Measurements from ENCODE around the gene CCDC127.
"Not testable (repeated sequence)": the region's sequence is repeated elsewhere in the genome, so short reads cannot be mapped to it uniquely, and the experiment has no call there.

DNA sequence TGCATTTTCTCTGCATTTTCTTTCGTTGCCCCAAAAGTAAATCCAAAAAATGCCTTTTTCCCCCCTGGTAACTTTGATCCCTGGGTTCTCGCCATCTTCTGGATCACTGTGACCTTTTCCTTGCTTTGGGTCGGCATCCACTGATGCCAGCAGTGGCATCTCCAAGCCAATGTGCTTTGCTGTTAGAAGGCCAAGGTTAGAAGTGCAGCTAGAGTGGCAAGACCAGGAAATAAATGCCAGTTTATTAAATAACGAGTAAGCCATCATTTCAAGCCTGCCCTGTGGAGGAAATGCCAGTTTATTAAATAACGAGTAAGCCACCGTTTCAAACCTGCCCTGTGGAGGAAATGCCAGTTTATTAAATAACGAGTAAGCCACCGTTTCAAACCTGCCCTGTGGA lies 33.6 kb upstream of the CCDC127 start:
- TF ChIP-seq, protein P1, sequence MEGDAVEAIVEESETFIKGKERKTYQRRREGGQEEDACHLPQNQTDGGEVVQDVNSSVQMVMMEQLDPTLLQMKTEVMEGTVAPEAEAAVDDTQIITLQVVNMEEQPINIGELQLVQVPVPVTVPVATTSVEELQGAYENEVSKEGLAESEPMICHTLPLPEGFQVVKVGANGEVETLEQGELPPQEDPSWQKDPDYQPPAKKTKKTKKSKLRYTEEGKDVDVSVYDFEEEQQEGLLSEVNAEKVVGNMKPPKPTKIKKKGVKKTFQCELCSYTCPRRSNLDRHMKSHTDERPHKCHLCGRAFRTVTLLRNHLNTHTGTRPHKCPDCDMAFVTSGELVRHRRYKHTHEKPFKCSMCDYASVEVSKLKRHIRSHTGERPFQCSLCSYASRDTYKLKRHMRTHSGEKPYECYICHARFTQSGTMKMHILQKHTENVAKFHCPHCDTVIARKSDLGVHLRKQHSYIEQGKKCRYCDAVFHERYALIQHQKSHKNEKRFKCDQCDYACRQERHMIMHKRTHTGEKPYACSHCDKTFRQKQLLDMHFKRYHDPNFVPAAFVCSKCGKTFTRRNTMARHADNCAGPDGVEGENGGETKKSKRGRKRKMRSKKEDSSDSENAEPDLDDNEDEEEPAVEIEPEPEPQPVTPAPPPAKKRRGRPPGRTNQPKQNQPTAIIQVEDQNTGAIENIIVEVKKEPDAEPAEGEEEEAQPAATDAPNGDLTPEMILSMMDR (conservative IDR thresholded peaks at IDR 0.05 in 1 of 2, IDR thresholded peaks at IDR 0.05 in 1 of 2; ENCODE audit: extremely low read depth in 1 of 2, insufficient read depth in 1 of 2, low read depth in 1 of 2, low read length in 2 of 2): not testable (repeated sequence)
- not testable (repeated sequence) for TF ChIP-seq EZH2 (IDR thresholded peaks at IDR 0.05; ENCODE audit: borderline replicate concordance, low read length)

Data from mammary epithelial cell (primary cell).